IPS-20b (cell line): ENCODE results near the gene KCNMA1.

ENCODE experiments used
- H3K27ac ChIP-seq: one replicate; pipeline ENCODE4 v1.5.1; 2013; ENCODE audit warnings: low read length
- H3K27me3 ChIP-seq: 2 replicates; pipeline ENCODE4 v1.6.1; 2013; ENCODE audit warnings: mild to moderate bottlenecking, low read length, inconsistent platforms; ENCODE audit not compliant: insufficient read depth
- H3K36me3 ChIP-seq: 2 replicates; pipeline ENCODE4 v1.6.1; 2013; ENCODE audit warnings: low read depth, mild to moderate bottlenecking, inconsistent platforms, low read length, moderate library complexity; ENCODE audit not compliant: insufficient read depth
- H3K4me1 ChIP-seq: 2 replicates; pipeline ENCODE4 v1.6.1; 2013; ENCODE audit warnings: mild to moderate bottlenecking, control low read depth, inconsistent platforms, low read length, moderate library complexity; ENCODE audit not compliant: insufficient read depth
- H3K4me3 ChIP-seq: 2 replicates; pipeline ENCODE4 v1.5.1; 2013; ENCODE audit warnings: mild to moderate bottlenecking, low read length, inconsistent platforms
- H3K9ac ChIP-seq: 2 replicates; pipeline ENCODE4 v1.6.1; 2013; ENCODE audit warnings: low read depth, mild to moderate bottlenecking, inconsistent platforms, low read length, moderate library complexity
- H3K9me3 ChIP-seq: 2 replicates; pipeline ENCODE4 v1.6.1; 2013; ENCODE audit warnings: mild to moderate bottlenecking, low read depth, low read length, inconsistent platforms; ENCODE audit not compliant: insufficient read depth

KCNMA1 gene

GRCh38 chr10:76902949-76903348 is 734.7 kb downstream of the KCNMA1 start:
- H3K9ac ChIP-seq: no peak overlapping the region
- no peaks in the 10 kb centered on the region for H3K27me3 ChIP-seq
- no peaks in the 10 kb centered on the region for H3K4me1 ChIP-seq
- H3K27ac ChIP-seq: no peak overlapping the region
- no peaks in the 10 kb centered on the region for H3K9me3 ChIP-seq
- no peak overlapping the region for H3K4me3 ChIP-seq
- H3K36me3 ChIP-seq: no peaks in the 10 kb centered on the region

- peaks cover 6% of the 10 kb centered on the region; the same call in 1 of the 2 replicates for H3K9me3 ChIP-seq
- no peak overlapping the region for H3K9ac ChIP-seq
- H3K27me3 ChIP-seq: no peaks in the 10 kb centered on the region
- H3K27ac ChIP-seq: no peak overlapping the region
- no peak overlapping the region for H3K4me3 ChIP-seq
- no peaks in the 10 kb centered on the region for H3K36me3 ChIP-seq
- no peaks in the 10 kb centered on the region for H3K4me1 ChIP-seq
These were observed 735.9 kb downstream of the KCNMA1 start for GRCh38 chr10:76901701-76902100.

- no peak overlapping the region for H3K27ac ChIP-seq
- peaks cover 24% of the 10 kb centered on the region for H3K9me3 ChIP-seq
- no peaks in the 10 kb centered on the region for H3K27me3 ChIP-seq
- no peak overlapping the region for H3K4me3 ChIP-seq
- H3K4me1 ChIP-seq: no peaks in the 10 kb centered on the region
- H3K9ac ChIP-seq: no peak overlapping the region
- H3K36me3 ChIP-seq: no peaks in the 10 kb centered on the region
These were observed 738.1 kb downstream of the KCNMA1 start for GRCh38 chr10:76899490-76899889.

GRCh38 chr10:76892766-76893479 is 744.7 kb downstream of the KCNMA1 start:
- Histone ChIP-seq H3K27ac (no peak overlapping the region), H3K9ac (no peak overlapping the region), H3K4me3 (no peak overlapping the region), H3K4me1 (peaks cover 9% of the 10 kb centered on the region; the same call in 1 of the 2 replicates), H3K9me3 (peaks cover 24% of the 10 kb centered on the region), H3K36me3 (no peaks in the 10 kb centered on the region), H3K27me3 (no peaks in the 10 kb centered on the region)

- H3K27me3 ChIP-seq: no peaks in the 10 kb centered on the region
- H3K27ac ChIP-seq: no peak overlapping the region
- H3K36me3 ChIP-seq: no peaks in the 10 kb centered on the region
- H3K4me3 ChIP-seq: no peak overlapping the region
- H3K9me3 ChIP-seq: no peaks in the 10 kb centered on the region
- H3K4me1 ChIP-seq: 0 out of 2 replicates have a peak, but pooled peaks cover under 1% of the 10 kb centered on the region
- H3K9ac ChIP-seq: no peak overlapping the region
These were observed 750.2 kb downstream of the KCNMA1 start for GRCh38 chr10:76887223-76888010.

- Histone ChIP-seq H3K4me3 (no peak overlapping the region), H3K9me3 (no peaks in the 10 kb centered on the region), H3K27ac (no peak overlapping the region), H3K27me3 (no peaks in the 10 kb centered on the region), H3K36me3 (no peaks in the 10 kb centered on the region), H3K9ac (no peak overlapping the region), H3K4me1 (no peaks in the 10 kb centered on the region)
These were observed 751.8 kb downstream of the KCNMA1 start for GRCh38 chr10:76885816-76886215.

GRCh38 chr10:76884673-76885275 is 752.8 kb downstream of the KCNMA1 start:
- H3K27ac ChIP-seq: no peak overlapping the region
- no peaks in the 10 kb centered on the region for H3K27me3 ChIP-seq
- no peaks in the 10 kb centered on the region for H3K4me1 ChIP-seq
- no peak overlapping the region for H3K4me3 ChIP-seq
- no peaks in the 10 kb centered on the region for H3K9me3 ChIP-seq
- H3K9ac ChIP-seq: no peak overlapping the region
- H3K36me3 ChIP-seq: no peaks in the 10 kb centered on the region

- H3K4me3 ChIP-seq: no peak overlapping the region
- no peaks in the 10 kb centered on the region for H3K4me1 ChIP-seq
- no peaks in the 10 kb centered on the region for H3K36me3 ChIP-seq
- H3K9ac ChIP-seq: no peak overlapping the region
- no peaks in the 10 kb centered on the region for H3K27me3 ChIP-seq
- H3K9me3 ChIP-seq: no peaks in the 10 kb centered on the region
- no peak overlapping the region for H3K27ac ChIP-seq
These were observed 754.0 kb downstream of the KCNMA1 start for GRCh38 chr10:76883596-76883995.

GRCh38 chr10:76882796-76883195 is 754.8 kb downstream of the KCNMA1 start:
- H3K9me3 ChIP-seq: no peaks in the 10 kb centered on the region
- H3K4me1 ChIP-seq: no peaks in the 10 kb centered on the region
- H3K27me3 ChIP-seq: no peaks in the 10 kb centered on the region
- no peak overlapping the region for H3K4me3 ChIP-seq
- no peak overlapping the region for H3K27ac ChIP-seq
- H3K36me3 ChIP-seq: no peaks in the 10 kb centered on the region
- no peak overlapping the region for H3K9ac ChIP-seq

GRCh38 chr10:76882245-76882644 is 755.4 kb downstream of the KCNMA1 start:
- Histone ChIP-seq H3K27me3 (no peaks in the 10 kb centered on the region), H3K9ac (no peak overlapping the region), H3K4me1 (no peaks in the 10 kb centered on the region), H3K27ac (no peak overlapping the region), H3K9me3 (no peaks in the 10 kb centered on the region), H3K36me3 (no peaks in the 10 kb centered on the region), H3K4me3 (no peak overlapping the region)

- Histone ChIP-seq H3K4me3 (no peak overlapping the region), H3K27ac (no peak overlapping the region), H3K9ac (no peak overlapping the region), H3K4me1 (no peaks in the 10 kb centered on the region), H3K27me3 (no peaks in the 10 kb centered on the region), H3K36me3 (no peaks in the 10 kb centered on the region), H3K9me3 (no peaks in the 10 kb centered on the region)
These were observed 756.0 kb downstream of the KCNMA1 start for GRCh38 chr10:76881477-76882220.
